Suprapubic skin (tissue), 4 donors: ENCODE data around the gene NAP1L4. TPM values are rescaled to one million over a fixed set of nuclear protein-coding genes. Genes with fewer than 3 reads are reported as not detected.

Source experiments
- DNase-seq, 2 donors: peaks; one replicate each; pipeline ENCODE4 v3.0.0-alpha.2; 2019; ENCODE audit warnings: low spot score in 2 of 2
- H3K27ac ChIP-seq: fragments of 200-600 bp; sonication (generic); one replicate; pipeline ENCODE4 v1.5.1; 2019
- H3K27me3 ChIP-seq: fragments of 200-600 bp; sonication (generic); one replicate; pipeline ENCODE4 v1.5.1; 2019
- H3K36me3 ChIP-seq: fragments of 200-600 bp; sonication (generic); one replicate; pipeline ENCODE4 v1.5.1; 2019
- H3K4me1 ChIP-seq: fragments of 200-600 bp; sonication (generic); one replicate; pipeline ENCODE4 v1.5.1; 2019
- H3K4me3 ChIP-seq: fragments of 200-600 bp; sonication (generic); one replicate; pipeline ENCODE4 v1.5.1; 2019; ENCODE audit warnings: mild to moderate bottlenecking
- H3K9me3 ChIP-seq: fragments of 200-600 bp; sonication (generic); one replicate; pipeline ENCODE4 v1.5.1; 2019
- EP300 ChIP-seq: sonication (generic); formaldehyde crosslinking; IDR thresholded peaks from one replicate; pipeline ENCODE4 v1.6.1; 2017; ENCODE audit warnings: antibody characterized with exemption
- POLR2A ChIP-seq, 2 donors: fragments of 450-650 bp; IDR thresholded peaks; one replicate each; pipeline ENCODE4 v1.6.1; 2017; ENCODE audit warnings: antibody characterized with exemption in 2 of 2, mild to moderate bottlenecking in 2 of 2, moderate library complexity in 2 of 2
- POLR2AphosphoS5 ChIP-seq, 3 donors: sonication (generic); formaldehyde crosslinking; IDR thresholded peaks; one replicate each; pipeline ENCODE4 v1.6.1; 2017; ENCODE audit warnings: antibody characterized with exemption in 3 of 3
- WGBS: methylation state at CpG from one replicate; pipeline ENCODE4 v1.1.5; 2018; 5-methylcytosine and 5-hydroxymethylcytosine counted together
- total RNA-seq, 4 donors: library from RNA; depleted of rRNA; stranded (reverse); fragments of >200 nt; gene quantifications; one replicate each; pipeline ENCODE4 v1.1.0, GENCODE V29; 2016
- TF ChIP-seq, protein P1 (sequence below), 2 donors: fragments of 200-600 bp in 1 of 2; fragments of 450-650 bp in 1 of 2; sonication (generic) in 1 of 2; IDR thresholded peaks; one replicate each; pipeline ENCODE4 v1.5.1; 2016 to 2019; ENCODE audit warnings: antibody characterized with exemption in 2 of 2, mild to moderate bottlenecking in 1 of 2, moderate library complexity in 1 of 2

NAP1L4 gene
- total RNA-seq, 4 donors from 2014 or later = 70.7 to 150 (median 97.5) TPM

DNA sequence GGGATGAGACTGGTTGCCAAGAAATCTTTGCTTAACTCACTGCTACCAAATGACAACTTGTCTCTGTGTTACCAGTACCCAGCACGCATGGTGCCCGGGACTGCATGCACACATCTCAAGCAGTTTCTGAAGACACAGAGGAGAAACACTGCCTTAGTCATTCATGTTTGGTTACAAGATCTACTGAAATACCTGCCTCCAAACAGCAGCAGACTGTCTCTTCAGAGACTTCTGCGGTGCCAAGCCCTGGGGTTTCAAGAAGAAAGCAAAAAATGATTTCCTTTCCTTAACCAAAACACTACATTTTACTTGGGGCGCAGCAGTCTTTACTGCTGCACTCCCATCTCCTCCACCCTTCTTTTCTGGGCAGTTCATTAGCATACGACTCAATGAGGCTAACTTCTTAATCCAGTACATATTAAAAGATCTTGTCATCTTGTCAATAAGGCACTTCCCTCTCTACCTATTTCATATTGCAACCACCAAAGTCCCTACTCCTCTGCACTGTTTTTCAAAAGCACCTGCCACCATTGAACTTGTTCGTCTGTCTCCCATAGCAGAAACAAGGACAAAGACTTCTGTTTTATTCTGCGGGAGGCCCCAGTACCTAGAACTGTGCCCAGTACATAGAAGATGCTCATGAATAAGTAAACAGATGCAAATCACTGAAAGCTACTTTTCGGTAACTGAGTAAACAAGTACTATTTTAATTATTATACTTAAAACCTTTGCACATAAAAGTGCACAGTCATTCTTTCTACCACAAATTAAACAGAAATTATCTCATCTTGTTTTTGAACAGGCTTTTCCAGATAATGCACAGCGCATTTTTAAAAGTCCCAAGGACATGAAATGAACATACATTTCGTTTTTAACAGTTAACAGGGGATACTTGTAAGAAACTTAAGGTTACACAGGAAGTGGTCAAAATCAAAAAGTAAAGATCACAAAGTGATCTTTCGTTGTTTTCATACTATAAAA is 4.0 kb downstream of the NAP1L4 start:
- Histone ChIP-seq H3K27me3 (no peaks in the 10 kb centered on the region), H3K4me3 (peak overlapping the region; percentile 94), H3K4me1 (peaks cover 56% of the 10 kb centered on the region), H3K36me3 (no peaks in the 10 kb centered on the region), H3K27ac (peak overlapping the region; percentile 49), H3K9me3 (no peaks in the 10 kb centered on the region)
- WGBS = 28% methylated on average over 11 of the region's 11 CpGs
- TF ChIP-seq POLR2AphosphoS5 (IDR thresholded peaks at IDR 0.05) = no peak
- TF ChIP-seq, protein P1, sequence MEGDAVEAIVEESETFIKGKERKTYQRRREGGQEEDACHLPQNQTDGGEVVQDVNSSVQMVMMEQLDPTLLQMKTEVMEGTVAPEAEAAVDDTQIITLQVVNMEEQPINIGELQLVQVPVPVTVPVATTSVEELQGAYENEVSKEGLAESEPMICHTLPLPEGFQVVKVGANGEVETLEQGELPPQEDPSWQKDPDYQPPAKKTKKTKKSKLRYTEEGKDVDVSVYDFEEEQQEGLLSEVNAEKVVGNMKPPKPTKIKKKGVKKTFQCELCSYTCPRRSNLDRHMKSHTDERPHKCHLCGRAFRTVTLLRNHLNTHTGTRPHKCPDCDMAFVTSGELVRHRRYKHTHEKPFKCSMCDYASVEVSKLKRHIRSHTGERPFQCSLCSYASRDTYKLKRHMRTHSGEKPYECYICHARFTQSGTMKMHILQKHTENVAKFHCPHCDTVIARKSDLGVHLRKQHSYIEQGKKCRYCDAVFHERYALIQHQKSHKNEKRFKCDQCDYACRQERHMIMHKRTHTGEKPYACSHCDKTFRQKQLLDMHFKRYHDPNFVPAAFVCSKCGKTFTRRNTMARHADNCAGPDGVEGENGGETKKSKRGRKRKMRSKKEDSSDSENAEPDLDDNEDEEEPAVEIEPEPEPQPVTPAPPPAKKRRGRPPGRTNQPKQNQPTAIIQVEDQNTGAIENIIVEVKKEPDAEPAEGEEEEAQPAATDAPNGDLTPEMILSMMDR (IDR thresholded peaks at IDR 0.05) = no peak
- no peak for TF ChIP-seq EP300
- TF ChIP-seq POLR2A (IDR thresholded peaks at IDR 0.05) = no peak
- DNase-seq = no peak

DNA sequence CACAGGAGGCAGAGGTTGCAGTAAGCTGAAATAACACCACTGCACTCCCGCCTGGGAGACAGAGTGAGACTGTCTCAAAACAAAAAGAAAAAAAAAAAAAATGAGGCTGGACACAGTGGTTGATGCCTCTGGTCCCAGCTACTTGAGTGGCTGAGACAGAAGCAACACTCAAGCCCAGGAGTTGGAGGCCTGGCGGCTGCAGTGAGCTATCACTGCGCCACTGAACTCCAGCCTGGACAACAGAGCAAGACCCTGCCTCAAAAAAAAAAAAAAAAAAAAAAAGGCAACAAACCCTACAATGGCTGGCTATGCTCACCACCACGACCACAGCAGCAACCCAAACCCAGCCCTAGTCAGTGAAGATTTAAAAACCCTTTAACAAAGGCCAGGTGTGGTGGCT is 8.2 kb downstream of the NAP1L4 start:
- Histone ChIP-seq H3K9me3 (no peaks in the 10 kb centered on the region), H3K27me3 (no peaks in the 10 kb centered on the region), H3K36me3 (peaks cover 6% of the 10 kb centered on the region), H3K4me1 (peaks cover 40% of the 10 kb centered on the region), H3K4me3 (no peak overlapping the region), H3K27ac (no peak overlapping the region)
- over 99% methylated on average over 4 of the region's 4 CpGs for WGBS
- TF ChIP-seq POLR2A (IDR thresholded peaks at IDR 0.05) (no peak), POLR2AphosphoS5 (IDR thresholded peaks at IDR 0.05) (no peak), EP300 (no peak)
- TF ChIP-seq, protein P1 (IDR thresholded peaks at IDR 0.05) = no peak
- no peak for DNase-seq

DNA sequence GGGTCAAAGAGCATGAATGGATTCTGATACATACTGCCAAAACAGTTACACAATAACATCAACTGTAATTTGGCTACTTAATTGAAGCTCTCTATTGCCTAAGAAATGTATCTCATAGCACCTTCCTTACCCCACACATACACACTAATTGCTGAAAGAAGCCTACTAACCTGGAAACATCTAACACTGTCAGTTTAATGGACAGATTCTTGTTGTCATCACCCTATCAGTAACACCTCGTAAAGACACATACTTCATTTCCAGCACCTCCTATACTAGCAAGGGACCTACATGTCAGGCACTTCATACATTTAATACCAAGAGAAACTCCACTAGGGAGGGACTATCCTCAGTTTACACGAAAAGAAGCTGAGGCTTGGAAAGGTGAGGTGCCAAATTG is 9.9 kb downstream of the NAP1L4 start:
- WGBS = 53% methylated on average over 2 of the region's 2 CpGs
- Histone ChIP-seq H3K4me3 (no peak overlapping the region), H3K27me3 (no peaks in the 10 kb centered on the region), H3K4me1 (peaks cover 23% of the 10 kb centered on the region), H3K27ac (no peak overlapping the region), H3K36me3 (peaks cover 23% of the 10 kb centered on the region), H3K9me3 (no peaks in the 10 kb centered on the region)
- no peak for TF ChIP-seq POLR2AphosphoS5 (IDR thresholded peaks at IDR 0.05)
- no peak for TF ChIP-seq POLR2A (IDR thresholded peaks at IDR 0.05)
- TF ChIP-seq EP300 = no peak
- TF ChIP-seq, protein P1 (IDR thresholded peaks at IDR 0.05) = no peak
- no peak for DNase-seq

DNA sequence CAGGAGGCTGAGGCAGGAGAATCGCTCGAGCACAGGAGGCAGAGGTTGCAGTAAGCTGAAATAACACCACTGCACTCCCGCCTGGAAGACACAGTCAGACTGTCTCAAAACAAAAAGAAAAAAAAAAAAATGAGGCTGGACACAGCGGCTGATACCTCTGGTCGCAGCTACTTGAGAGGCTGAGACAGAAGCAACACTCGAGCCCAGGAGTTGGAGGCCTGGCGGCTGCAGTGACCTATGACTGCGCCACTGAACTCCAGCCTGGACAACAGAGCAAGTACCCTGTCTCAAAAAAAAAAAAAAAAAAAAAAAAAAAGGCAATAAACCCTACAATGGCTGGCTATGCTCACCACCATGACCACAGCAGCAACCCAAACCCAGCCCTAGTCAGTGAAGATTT is 11.0 kb downstream of the NAP1L4 start:
- Histone ChIP-seq H3K27me3 (no peaks in the 10 kb centered on the region), H3K27ac (no peak overlapping the region), H3K4me1 (peaks cover 19% of the 10 kb centered on the region), H3K36me3 (peaks cover 34% of the 10 kb centered on the region), H3K9me3 (no peaks in the 10 kb centered on the region), H3K4me3 (no peak overlapping the region)
- DNase-seq = no peak
- no peak for TF ChIP-seq EP300
- 91% methylated on average over 8 of the region's 8 CpGs for WGBS

DNA sequence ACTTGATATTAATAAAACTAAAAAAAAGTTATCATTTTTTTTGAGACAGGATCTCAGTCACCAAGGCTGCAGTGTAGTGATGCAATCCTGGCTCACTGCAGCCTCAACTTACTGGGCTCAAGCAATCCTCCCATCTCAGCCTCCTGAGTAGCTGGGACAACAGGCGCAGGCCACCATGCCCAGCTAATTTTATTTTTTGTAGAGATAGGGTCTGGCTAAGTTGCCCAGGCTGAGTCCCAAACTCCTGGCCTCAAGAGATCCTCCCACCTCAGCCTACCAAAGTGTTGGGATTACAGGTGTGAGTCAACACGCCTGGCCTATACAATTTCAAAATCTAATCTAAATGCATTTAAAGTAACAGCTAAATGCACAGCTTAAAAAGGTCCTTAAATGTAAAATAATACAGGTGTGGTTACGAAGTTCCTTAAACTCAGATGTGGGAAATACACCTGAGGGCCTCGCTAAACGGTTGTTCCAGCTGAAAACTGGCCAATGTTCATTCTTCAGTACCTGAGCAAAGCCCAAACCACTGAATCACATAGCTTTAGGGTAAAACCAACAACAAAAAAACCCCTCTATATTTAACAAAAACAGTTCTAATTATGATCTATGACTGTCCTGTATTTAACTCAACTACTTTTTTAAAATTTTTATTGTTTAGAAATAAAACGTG is 11.8 kb downstream of the NAP1L4 start:
- TF ChIP-seq EP300 = no peak
- Histone ChIP-seq H3K4me3 (no peak overlapping the region), H3K36me3 (peaks cover 42% of the 10 kb centered on the region), H3K27me3 (no peaks in the 10 kb centered on the region), H3K27ac (no peak overlapping the region), H3K9me3 (no peaks in the 10 kb centered on the region), H3K4me1 (peaks cover 19% of the 10 kb centered on the region)
- no peak for DNase-seq
- WGBS = 46% methylated on average over 6 of the region's 6 CpGs

DNA sequence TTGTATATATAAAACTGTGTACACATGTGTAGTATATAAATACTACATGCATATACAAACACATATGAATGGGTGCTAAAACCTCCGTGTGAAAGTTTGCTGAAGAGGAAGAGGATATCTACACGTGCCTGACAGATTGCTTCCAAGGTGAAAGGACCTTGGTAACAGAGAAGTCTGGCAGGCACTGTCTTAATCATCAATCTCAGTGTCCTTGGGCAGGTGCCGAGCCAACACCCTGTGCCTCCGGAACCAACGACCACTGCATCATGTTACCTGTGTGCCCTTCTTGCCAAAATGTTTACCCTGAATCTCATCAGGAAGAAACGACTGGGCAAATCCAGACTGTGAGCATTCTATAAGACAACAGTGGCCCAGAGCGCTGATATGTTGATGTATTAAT is 15.0 kb downstream of the NAP1L4 start:
- Histone ChIP-seq H3K4me1 (peaks cover 7% of the 10 kb centered on the region), H3K4me3 (no peak overlapping the region), H3K27ac (no peak overlapping the region), H3K36me3 (peaks cover 74% of the 10 kb centered on the region), H3K9me3 (no peaks in the 10 kb centered on the region), H3K27me3 (no peaks in the 10 kb centered on the region)
- DNase-seq = no peak
- 71% methylated on average over 7 of the region's 7 CpGs for WGBS
- no peak for TF ChIP-seq POLR2AphosphoS5 (IDR thresholded peaks at IDR 0.05)
- TF ChIP-seq, protein P1 (IDR thresholded peaks at IDR 0.05) = no peak
- no peak for TF ChIP-seq POLR2A (IDR thresholded peaks at IDR 0.05)
- TF ChIP-seq EP300 = no peak
